GM12873 (cell line): Measurements from ENCODE around the gene CPED1.

Experiments used
- TF ChIP-seq, protein P1 (sequence below): IDR thresholded peaks from 2 replicates; pipeline ENCODE4 v1.5.1; 2012; ENCODE audit warnings: low read depth, mild to moderate bottlenecking, moderate library complexity, low read length, control low read depth; ENCODE audit not compliant: insufficient read depth; ENCODE audit errors: missing control alignments

CPED1 gene

DNA sequence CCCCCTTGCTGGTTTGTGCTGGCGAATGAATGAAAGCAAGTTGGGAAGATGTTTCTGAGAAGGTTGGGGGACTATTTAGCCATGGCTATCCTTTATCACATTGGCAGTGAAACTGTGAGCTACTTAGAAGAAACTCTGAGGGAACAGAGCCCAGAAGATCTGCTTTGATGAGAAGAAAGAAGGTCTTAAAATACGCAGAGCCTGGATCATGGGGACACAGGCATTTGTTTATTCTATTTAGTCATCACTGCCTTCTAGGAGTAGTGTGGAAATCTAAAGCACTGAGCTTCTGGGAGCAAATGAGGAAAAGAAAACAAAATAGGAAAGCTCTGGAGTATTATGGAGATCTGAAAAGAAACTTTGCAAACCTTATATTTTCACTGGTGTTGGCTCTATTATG is 28.5 kb downstream of the CPED1 start:
- TF ChIP-seq, protein P1, sequence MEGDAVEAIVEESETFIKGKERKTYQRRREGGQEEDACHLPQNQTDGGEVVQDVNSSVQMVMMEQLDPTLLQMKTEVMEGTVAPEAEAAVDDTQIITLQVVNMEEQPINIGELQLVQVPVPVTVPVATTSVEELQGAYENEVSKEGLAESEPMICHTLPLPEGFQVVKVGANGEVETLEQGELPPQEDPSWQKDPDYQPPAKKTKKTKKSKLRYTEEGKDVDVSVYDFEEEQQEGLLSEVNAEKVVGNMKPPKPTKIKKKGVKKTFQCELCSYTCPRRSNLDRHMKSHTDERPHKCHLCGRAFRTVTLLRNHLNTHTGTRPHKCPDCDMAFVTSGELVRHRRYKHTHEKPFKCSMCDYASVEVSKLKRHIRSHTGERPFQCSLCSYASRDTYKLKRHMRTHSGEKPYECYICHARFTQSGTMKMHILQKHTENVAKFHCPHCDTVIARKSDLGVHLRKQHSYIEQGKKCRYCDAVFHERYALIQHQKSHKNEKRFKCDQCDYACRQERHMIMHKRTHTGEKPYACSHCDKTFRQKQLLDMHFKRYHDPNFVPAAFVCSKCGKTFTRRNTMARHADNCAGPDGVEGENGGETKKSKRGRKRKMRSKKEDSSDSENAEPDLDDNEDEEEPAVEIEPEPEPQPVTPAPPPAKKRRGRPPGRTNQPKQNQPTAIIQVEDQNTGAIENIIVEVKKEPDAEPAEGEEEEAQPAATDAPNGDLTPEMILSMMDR, result no peak

DNA sequence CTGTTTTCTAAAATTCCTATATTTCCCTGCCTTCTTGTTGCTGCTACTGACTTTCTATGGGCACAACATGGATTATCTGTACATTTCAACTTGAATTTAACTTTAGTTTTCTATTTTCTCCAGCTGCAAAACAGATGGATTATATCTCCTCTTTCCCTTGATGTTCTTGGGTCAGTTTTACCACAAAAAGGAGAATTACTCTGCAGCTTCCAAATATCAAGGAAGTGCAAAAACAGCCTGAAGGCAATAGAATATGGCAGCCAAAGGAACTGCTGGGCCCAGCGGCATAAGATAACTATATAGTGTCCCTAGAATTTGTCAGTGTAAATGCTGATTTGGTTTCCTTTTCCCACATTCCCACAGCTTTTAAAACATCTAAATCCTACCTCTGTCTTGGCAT is 29.1 kb downstream of the CPED1 start:
- TF ChIP-seq, protein P1, result no peak

DNA sequence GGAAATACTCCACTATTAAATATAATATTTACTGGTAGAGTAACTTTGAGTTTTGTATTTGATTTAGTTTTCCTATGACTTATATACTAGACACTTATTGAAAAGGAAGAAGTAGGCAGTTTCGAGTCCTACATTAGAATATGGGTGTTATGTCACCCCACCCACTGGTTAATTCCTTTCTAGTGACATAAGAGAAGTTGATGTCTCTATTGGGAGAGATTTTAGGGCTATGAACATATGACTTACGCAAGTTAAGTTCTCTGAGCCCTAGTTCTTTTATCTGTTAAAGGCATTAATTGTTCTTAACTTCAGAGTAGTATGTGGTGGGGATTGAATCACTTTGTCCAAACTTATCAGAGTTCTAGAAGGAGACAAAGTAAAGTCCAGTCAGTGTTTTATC is 30.5 kb downstream of the CPED1 start:
- TF ChIP-seq, protein P1, result no peak

DNA sequence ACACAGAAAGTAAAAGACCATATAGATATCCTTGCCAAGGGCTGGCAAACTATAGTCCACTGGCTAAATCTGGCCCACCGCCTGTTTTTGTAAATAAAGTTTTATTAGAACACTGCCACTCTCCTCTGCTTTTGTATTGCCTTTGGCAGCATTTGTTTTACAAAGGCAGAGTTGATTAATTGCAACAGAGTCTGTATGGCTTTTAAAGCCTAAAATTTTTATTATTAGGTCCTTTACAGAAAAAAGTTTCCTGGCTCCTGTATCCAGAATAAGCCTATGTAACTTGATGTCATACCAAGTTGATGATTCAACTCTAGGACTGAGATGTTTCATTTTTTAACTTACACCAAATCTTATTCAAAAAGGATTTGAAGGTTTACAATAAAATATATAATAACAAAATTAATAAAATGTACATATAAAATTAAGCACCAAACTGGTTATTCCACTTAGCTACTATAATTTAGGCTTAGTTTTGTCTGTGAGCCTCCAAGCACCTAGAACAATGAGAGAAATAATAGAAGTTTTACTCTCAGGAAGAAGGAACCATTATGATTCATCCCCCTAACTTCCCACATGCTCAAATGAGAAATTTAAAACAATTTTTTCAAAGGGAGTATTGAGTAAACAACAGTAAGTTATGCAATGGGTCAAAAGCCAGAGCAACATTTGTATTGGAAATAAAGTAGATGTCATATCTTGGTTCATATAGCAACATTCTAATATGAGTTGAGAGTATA is 31.9 kb downstream of the CPED1 start:
- TF ChIP-seq, protein P1, result no peak

DNA sequence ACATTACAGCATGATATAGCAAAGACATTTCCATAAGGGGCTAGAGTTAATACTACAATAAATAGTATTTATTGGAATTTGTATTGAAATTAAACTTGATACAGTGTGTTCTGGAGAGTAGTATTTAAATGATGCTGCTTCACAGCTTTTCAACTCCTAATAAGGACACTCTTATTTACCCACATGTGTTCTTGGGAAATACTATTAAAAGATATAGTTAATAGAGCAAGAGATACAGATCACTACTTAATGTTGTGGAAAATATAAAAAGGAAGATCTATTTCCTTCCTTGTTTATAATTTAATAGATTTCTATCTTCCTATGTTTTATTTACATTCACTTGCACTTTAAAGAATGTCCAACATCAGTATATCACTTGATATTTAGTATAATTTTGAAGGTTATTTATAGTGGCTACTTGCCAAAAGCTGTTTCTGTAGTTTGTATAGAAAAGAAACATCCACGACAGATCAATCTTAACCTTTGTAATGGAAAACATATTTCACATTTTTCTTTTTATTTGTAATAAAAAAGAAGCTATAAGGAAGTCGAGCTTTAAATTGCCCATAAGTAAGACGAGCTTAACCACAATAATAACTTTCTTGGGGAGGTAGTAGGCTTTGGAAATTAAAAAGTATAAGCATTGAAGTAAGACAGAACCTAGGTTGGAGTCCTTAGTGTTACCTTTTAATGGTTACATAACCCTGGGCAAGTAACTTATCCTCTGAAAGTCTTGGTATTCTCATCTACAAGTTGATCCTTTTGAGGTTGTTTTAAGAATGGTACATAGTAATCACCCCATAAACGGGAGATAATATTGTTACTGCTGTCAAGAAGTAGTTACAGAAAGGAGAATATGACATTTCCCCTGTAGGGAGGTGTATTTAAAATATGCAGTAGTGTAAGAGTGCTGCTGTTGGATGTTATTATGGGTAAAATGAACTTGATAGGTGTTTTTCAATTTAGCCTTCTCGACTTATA is 32.8 kb downstream of the CPED1 start:
- TF ChIP-seq, protein P1, result no peak

DNA sequence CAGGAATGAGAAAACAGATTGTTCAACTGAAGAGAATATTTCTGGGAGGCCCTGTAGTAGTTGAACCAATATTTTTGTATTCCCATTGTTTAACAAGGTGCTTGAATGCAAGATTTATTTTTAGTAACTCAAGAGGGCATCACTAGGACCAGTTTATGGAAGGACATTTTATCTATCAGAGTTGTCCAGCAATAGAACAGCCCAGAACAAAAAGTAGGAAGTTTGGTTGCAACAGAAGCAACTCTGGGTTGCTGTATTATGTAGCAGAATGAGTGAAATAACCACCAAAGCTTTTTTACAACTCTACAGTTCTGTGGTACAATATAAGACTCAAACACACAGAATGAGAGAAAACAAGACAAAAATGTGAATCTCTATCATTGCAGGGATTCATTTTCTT is 34.7 kb downstream of the CPED1 start:
- TF ChIP-seq, protein P1, result no peak

DNA sequence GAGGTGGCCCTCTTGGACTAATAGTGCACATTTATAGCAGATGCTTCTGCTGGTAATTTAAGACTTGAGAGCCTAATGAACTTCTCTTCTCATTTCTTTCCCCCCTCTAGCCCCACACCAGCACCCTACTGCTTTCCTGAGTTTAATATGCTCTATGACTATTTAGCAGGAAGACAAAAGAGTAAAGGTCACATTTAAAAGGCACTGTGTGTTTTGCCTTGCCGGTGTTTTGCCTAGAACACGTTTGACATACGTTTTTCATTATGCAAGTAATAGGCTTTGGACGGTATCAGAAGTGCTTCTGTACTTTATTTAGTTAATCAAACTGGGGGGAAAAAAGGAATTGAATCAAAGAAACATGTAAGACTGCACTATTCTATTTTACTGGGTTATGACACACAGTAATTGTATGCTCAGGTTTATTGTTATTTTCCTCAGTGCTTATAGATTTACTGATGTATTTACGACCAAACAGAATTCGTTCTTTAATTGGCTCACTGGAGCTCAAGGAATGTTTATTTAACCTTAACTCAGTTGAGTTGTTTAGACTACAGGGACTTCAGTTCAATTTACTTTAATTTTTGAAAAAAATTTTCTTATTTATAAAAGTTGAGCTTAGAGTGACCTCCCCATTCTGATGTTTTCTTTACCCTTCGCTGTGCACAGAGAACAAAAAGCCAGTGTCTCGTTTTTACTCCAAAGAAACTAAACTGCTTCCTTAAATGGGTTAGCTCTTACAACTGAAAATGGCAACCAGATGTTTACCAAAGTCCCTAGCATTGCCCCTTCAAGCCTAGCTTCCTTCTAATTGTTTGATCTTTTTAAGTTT is 35.4 kb downstream of the CPED1 start:
- TF ChIP-seq, protein P1, result no peak
